OCI-M2 (cell line): Measurements from ENCODE around the gene NR5A1.

Experiments used
- DNase-seq: peaks from one replicate; lab custom pipeline; 2025; ENCODE audit not compliant: unreplicated experiment; lab: John Stamatoyannopoulos, UW

NR5A1 gene

GRCh38 chr9:124500028-124500795, 7.0 kb downstream of the NR5A1 start:
- no peak for DNase-seq

- no peak for DNase-seq
These were observed 8.0 kb downstream of the NR5A1 start for GRCh38 chr9:124499216-124499615.

GRCh38 chr9:124498499-124499146, 8.6 kb downstream of the NR5A1 start:
- no peak for DNase-seq

GRCh38 chr9:124498040-124498439, 9.2 kb downstream of the NR5A1 start:
- DNase-seq, result no peak

- DNase-seq, result no peak
These were observed 9.8 kb downstream of the NR5A1 start for GRCh38 chr9:124497441-124497840.

GRCh38 chr9:124496463-124496862, 10.7 kb downstream of the NR5A1 start:
- no peak for DNase-seq

- DNase-seq, result no peak
These were observed 11.1 kb downstream of the NR5A1 start for GRCh38 chr9:124496075-124496449.

- DNase-seq, result no peak
These were observed 11.8 kb downstream of the NR5A1 start for GRCh38 chr9:124495126-124496074.

GRCh38 chr9:124493794-124494479, 13.3 kb downstream of the NR5A1 start:
- no peak for DNase-seq

- no peak for DNase-seq
These were observed 14.0 kb downstream of the NR5A1 start for GRCh38 chr9:124493218-124493617.

- DNase-seq, result no peak
These were observed 14.4 kb downstream of the NR5A1 start for GRCh38 chr9:124492818-124493217.

GRCh38 chr9:124491049-124491975, 15.9 kb downstream of the NR5A1 start:
- DNase-seq, result no peak

GRCh38 chr9:124490004-124490403, 17.2 kb downstream of the NR5A1 start:
- no peak for DNase-seq

- no peak for DNase-seq
These were observed 18.0 kb downstream of the NR5A1 start for GRCh38 chr9:124489222-124489621.

GRCh38 chr9:124488641-124489210, 18.5 kb downstream of the NR5A1 start:
- DNase-seq, result no peak

- no peak for DNase-seq
These were observed 19.7 kb downstream of the NR5A1 start for GRCh38 chr9:124487260-124488182.

- no peak for DNase-seq
These were observed 20.4 kb downstream of the NR5A1 start for GRCh38 chr9:124486778-124487259.

- DNase-seq, result no peak
These were observed 21.3 kb downstream of the NR5A1 start for GRCh38 chr9:124485936-124486335.
